ENCODE measurements around the gene SLC15A5.

Gene SLC15A5

DNA sequence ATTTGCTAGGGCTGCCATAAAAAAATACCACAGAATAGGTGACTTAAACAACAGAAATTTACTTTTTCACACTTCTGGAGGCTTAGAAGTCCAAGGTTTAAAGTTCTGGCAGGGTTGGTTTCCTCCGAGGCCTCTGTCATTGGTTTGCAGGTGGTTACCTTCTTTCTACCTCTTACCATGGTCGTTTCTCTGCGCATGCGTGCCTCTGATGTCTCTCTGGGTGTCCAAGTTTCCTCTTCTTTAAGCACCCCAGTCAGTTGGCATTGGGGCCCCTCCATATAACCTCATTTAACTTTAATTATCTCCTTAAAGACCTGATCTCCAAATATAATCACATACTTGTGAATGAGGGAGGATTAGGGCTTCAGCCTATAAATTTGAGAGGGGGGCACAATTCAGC is 103.2 kb downstream of the SLC15A5 start:
- DNase-seq (ENCODE audit: low read depth in 2 of 2), result no peak

DNA sequence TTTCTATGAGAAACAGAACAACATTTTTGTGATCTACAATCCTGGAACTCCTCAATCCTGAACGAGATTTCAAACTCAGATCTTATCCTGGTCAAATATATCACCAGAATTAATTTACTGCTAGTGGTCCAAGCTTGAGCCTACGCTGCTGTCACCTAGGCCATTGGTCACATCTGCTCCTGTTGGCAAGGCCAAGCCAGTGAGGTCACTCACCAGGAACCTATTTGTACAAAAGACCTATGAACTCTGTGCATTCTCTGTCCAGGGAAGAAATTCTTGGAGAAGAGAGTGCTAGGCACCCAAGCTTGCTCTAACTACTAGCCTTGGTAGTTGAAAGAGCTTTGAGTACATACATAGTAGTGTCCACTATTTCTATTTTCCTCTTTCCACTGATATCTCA is 106.1 kb downstream of the SLC15A5 start:
- DNase-seq (ENCODE audit: low read depth in 2 of 2), result no peak

GRCh38 chr12:16168078-16168477 is 109.4 kb downstream of the SLC15A5 start:
- no peak for DNase-seq (ENCODE audit: low read depth in 2 of 2)

GRCh38 chr12:16166563-16167470 is 110.7 kb downstream of the SLC15A5 start:
- DNase-seq (ENCODE audit: low read depth in 2 of 2), result no peak

GRCh38 chr12:16165506-16165905 is 112.0 kb downstream of the SLC15A5 start:
- DNase-seq (ENCODE audit: low read depth in 2 of 2), result no peak

- no peak for DNase-seq (ENCODE audit: low read depth in 2 of 2)
Observed at GRCh38 chr12:16163901-16164300, 113.6 kb downstream of the SLC15A5 start.

DNA sequence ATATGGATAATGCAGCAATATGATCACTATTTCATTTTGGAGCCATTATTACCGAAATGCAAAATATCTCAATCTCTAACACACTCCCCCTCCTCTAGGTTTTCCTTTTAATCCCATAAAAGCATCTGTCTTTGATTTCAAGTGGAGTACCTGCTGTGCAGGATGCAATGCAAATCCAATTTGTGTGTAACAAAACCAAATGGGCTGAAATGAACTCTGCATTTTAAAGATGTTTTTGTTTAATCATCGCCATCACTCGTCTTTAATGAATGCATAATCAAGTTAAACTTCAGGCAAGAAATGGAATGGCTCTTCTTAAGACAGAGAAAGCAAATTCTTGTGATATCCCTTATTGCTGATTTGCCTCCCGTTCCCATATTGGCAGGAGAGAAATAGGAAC is 114.3 kb downstream of the SLC15A5 start:
- no peak for DNase-seq (ENCODE audit: low read depth in 2 of 2)

DNA sequence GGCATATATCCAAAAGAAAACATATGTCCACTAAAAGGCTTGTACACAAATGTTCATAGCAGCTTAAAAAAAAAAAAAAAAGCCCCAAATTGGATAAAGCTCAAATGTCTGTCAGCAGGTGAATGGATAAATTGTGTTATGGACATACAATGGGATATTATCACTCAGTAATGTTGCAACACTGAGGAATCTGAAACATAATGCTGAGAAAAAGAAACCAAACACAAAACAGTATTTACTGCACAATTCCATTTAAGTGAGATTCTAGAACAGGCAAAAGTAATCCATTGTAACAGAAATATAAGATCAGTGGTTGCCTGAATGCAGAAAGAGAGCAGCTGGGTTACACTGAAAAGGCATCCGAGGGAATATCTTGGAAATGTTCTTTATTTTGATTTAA is 117.9 kb downstream of the SLC15A5 start:
- DNase-seq (ENCODE audit: low read depth in 2 of 2), result no peak

DNA sequence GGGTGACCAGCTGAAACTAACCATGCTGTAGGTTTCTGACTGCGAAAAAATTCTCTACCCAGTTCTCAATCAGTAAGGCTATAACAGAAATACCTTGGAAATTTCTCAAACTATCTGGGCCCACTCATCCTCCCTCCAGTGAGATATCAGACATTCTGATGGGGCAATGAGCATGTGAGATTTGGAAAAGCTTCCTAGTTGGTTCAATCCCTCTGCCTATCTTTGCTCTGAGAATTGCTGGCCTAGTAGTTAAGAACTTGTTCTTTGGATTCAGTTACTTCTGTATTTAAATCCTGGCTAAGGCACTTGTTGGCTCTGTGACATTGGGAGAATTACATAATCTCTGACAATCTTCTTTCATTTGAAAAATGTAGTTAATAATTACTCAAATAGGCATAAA is 119.4 kb downstream of the SLC15A5 start:
- DNase-seq (ENCODE audit: low read depth in 2 of 2), result no peak

GRCh38 chr12:16155938-16156337 is 121.5 kb downstream of the SLC15A5 start:
- no peak for DNase-seq (ENCODE audit: low read depth in 2 of 2)

GRCh38 chr12:16154990-16155389 is 122.5 kb downstream of the SLC15A5 start:
- no peak for DNase-seq (ENCODE audit: low read depth in 2 of 2)

DNA sequence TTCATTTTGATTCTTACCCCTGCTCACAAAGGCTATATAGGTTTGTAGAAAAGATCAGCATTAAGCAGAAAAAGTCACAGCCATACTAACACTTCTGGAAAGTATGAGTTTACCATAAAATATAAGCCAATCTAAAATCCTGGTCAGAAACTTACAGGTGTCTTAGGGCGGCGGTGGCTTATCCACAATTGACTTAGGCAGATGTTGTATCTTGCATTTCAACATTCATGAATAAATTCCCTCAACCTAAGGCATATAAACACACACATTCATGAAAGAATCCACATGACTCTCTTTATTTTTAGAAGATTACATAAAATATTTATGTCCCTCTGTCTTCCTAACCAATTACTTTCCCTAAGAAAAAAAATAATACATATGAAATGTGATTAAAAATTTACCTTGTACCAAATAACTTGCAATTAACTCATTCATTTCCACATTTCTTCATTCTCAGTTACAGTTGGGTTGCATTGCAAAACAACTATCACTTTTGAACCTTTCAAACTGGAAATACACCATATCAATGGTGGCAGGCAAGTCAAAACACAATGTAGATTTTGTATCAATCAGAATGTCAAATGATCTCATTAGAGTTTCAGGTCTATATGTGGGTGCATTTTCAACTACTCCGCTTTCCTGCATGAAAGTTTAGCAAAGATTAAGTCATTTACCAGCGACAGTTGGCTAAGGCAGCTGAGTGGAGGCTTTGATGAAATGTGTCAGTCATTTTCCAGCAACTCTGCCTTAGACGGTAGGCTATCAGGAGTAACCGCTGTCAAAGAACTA is 124.4 kb downstream of the SLC15A5 start:
- DNase-seq (ENCODE audit: low read depth in 2 of 2), result no peak

DNA sequence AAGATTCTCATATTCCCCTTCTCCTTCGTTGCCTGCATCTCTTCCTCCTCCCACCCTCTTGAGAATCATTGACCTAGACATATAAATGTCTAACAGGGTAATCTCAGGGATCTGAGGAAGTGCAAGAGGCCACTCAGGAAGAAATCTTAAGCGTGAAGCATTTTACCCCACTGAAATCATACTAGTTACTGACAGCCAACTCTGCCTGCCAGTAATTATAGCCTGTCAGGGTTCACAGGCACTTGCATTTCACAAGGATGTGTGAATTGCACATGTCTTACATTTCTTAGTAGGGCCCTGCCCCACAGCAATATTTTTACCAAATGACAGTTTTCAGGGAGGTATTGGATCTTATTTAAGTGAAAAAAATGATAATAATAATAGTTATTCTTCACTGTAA is 127.2 kb downstream of the SLC15A5 start:
- no peak for DNase-seq (ENCODE audit: low read depth in 2 of 2)

- no peak for DNase-seq (ENCODE audit: low read depth in 2 of 2)
Observed at GRCh38 chr12:16148938-16149337, 128.5 kb downstream of the SLC15A5 start.
